ENCODE results near the gene CELF4.

DNA sequence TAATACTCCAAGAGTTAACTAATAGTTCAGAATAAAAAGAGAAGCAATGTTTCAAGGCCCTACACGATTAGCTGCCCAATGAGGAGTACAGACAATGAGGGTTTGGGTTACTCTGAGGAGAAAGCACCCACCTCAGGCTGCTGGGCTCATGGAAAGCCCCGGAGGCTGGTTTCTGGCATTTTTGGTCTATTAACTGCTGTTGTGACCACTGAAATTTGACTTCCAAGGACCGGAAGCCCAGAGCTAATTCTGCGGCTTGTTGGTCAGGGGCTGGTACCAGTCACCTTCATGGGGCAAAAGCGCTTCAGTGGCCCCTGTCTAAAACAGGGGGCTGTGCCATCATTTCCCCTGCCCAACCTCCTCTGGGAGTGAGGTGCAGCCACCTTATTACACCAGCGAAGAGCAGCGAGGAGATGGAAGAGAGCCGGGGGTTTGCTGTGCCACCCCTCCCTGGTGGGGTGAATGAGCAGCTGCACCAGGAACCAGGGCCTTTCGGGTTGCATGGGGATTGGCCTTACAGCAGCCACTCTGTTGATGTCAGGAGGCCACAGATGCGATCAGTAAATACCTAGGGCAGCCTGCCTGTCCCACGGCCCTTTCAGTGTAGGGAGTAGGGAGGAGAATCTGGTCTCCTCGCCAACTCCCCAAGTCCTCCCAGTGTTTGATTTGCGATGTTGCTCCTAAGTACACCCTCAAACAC is 131.3 kb downstream of the CELF4 start:
- TF ChIP-seq, protein P1, sequence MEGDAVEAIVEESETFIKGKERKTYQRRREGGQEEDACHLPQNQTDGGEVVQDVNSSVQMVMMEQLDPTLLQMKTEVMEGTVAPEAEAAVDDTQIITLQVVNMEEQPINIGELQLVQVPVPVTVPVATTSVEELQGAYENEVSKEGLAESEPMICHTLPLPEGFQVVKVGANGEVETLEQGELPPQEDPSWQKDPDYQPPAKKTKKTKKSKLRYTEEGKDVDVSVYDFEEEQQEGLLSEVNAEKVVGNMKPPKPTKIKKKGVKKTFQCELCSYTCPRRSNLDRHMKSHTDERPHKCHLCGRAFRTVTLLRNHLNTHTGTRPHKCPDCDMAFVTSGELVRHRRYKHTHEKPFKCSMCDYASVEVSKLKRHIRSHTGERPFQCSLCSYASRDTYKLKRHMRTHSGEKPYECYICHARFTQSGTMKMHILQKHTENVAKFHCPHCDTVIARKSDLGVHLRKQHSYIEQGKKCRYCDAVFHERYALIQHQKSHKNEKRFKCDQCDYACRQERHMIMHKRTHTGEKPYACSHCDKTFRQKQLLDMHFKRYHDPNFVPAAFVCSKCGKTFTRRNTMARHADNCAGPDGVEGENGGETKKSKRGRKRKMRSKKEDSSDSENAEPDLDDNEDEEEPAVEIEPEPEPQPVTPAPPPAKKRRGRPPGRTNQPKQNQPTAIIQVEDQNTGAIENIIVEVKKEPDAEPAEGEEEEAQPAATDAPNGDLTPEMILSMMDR (IDR thresholded peaks at IDR 0.05; ENCODE audit: borderline replicate concordance, extremely low read depth, low read length, poor library complexity, severe bottlenecking), result no peak
- no peak for TF ChIP-seq EZH2 (IDR thresholded peaks at IDR 0.05; ENCODE audit: borderline replicate concordance, low read depth, low read length, severe bottlenecking)

All from DND-41 (cell line).